ENCODE data around the gene EFHC2.
"Not testable (repeated sequence)": the region's sequence is repeated elsewhere in the genome, so short reads cannot be mapped to it uniquely, and the experiment has no call there.

Gene EFHC2

DNA sequence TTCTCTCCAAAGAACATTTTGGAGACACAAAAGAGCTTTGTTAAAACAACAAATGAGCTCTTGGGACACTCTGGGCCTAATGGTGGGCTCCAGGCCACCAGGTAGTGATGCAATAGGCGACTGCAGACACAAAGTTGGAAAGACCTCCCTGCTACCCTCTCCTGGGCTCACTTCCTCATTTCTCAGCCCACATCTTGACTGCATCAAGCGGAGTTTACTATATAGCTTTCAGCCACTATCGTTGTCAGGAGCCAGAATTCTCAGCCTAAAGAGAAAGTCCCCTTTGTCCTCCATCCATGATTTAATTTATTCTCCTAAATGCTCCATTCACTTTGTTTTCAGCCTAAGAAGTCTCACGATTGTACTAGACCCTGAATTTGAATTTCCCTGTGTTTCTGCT lies 114.9 kb downstream of the EFHC2 start:
- no peak for FAIRE-seq

DNA sequence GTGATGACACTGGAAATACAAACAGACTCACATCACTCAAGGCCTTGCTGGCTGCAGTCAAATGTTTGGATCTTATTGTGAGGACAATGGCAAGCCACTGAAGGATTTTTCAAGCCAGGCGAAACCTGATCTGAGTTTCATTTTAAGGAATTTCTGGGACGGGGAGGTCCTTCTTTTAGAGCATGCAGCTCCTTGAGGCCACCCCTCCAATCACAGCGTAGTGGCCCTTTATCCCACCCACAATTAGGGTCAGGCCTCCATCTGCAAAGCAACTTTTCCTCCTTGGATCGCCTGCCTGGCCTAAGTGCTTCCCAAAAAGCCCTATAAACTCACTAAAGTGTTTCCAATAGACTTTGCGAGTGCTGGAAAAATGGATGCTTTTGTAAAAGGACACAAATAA lies 115.5 kb downstream of the EFHC2 start:
- FAIRE-seq = no peak

DNA sequence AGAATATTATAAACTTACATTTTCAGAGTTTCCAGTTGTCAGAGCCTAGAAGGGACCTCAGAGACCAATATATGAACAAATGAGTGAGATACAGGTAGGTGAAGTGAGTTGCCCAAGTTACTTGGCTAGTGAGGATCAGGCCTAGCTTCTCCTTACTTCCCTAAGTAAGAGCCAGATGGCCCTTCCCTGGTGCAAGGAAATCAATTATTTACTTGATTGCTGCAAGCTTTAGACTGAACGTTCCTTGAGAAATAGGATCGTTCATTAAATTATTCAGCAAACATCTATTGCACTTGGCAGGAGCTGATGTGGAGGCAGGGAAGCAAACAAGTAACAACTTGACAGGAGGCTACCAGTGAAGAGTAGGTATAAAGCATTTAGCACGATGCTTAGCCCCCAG lies 117.8 kb downstream of the EFHC2 start:
- no peak for FAIRE-seq

DNA sequence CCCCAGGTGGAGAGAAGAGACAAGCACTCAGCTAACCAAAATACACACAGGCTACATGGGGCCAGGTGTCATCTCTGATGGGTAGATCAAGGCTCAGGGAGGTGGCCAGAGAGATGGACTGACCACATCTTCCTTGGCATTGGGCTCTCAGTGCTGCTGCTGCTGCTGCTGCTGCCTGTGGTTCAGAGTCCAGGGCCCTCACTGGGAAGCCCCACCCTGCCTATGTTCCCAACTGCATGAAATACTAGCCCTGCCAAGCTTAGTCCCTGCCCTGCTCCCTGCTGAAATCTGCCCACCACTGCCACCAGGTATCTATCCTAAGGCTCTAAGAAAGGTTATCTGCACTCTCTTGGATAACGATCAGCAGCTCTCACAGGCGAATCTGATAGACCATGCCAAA lies 118.7 kb downstream of the EFHC2 start:
- no peak for FAIRE-seq

DNA sequence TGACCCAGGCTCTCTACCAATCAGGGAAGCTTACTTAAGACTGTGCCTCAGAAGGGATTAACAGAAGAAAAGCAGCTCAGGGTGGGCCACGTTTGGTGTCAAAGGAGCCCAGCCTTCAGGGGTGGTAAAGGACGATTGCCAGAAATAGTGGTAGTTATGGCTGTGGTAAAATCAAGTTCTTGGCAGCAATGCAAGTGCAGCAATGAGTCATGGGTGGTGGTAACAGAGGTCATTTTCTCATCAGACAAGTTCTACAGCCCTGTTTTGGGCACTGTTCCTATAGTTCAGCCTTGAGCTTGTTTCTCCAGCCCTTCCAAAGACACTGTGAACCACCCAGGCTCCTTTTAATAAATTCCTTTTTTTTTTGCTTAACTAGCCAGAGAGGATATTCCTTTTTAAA lies 120.3 kb downstream of the EFHC2 start:
- peak; percentile 24 for FAIRE-seq

DNA sequence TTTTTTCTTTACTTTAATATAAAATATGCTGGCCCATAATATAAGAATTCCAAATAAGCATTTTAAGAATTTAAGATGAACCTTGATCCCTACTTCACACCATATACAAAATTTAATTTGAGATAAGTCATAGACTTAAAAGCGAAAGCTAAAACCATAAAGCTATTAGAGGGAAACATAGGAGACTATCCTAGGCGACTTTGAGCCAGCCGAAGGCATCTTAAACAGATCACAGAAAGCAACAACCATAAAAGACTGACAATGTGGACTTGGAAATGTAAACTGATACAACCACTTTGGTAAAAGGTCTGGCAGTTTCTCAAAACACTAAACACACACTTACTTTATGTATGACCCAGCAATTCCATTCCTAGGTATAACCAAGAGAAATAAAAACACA lies 125.0 kb downstream of the EFHC2 start:
- FAIRE-seq = no peak

DNA sequence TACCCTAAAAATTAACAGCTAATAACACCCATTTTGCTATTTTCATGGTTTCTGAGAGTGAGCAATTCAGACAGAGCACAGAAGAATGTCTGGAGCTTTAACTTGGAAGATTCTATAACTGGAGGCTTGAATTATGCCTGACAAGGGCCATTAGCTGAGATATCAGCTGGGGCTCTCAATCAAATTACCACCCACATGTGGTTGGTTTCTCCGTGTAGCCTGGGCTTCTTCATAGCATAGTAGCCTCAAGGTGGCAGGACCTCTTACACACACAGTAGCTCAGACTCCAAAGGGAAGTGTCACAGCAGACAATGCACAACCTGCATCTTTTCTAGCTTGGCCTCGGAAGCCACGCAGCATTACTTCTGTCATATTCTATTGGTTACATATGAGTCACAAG lies 127.3 kb downstream of the EFHC2 start:
- no peak for FAIRE-seq

DNA sequence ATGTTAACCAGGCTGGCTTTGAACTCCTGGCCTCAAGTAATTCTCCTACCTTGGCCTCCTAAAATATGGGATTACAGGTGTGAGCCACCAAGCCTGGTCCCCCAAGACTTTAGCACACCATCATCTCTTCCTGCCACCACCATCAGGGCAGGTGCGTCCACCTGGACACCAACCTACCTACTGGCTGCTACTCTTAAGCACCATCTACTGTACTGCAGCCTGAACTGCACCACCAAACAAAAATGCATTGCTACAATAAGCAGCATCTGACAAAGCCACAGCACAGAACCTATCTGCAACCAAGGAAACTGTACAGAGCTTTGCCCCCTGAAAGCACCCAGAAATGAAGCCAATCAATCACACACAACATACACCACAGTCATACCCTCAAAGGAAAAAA lies 139.7 kb downstream of the EFHC2 start:
- no peak for FAIRE-seq

DNA sequence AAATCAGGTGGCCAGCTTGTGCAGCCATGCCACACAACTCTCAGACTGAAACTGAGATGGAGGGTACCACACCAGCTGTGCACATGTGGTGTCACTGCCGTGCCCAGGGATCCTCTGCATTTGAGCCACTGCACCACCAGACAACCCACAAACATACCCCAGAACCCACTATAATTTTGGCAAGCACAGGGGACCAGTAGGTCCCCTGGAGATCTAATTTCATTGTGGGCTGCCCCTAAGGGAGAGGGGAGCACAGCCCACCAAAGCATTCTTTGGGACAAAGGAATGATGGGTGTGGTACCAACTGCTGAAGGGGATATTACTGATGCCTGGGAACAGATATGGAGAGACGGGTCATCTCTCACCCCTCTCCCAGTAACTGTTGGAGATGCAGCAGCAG lies 140.9 kb downstream of the EFHC2 start:
- FAIRE-seq = no peak

DNA sequence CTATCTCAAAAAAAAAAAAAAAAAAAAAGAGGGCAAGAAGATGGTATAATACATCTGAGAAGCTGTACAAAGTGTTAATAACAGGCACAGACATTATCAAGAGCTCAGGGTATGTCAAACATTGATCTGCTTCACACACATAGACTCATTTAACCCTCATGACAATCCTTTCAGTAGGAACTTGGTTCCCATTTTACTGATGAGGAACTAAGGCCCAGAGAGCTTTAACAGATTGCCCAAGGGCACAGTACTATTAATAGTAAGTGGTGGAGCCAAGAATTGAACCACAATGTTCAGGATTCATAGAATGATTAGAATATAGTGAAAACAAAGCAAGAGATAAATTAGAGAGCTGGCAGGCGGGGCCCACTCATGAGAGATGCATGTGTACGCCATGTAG lies 154.4 kb downstream of the EFHC2 start:
- no peak for FAIRE-seq

DNA sequence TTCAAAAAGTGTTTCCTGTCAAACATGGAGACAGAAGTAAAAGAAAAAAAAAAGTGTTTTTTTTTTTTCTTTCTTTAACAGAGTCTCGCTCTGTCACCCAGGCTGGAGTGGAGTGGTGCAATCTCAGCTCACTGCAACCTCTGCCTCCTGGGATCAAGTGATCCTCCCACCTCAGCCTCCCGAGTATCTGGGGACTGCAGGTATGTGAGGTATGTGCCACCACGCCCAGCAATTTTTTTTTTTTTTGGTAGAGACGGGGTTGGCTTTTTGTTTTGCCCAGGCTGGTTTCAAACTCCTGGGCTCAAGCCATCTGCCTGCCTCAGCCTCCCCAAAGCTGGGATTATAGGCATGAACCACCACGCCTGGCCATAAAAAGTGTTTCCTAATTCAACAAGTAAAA lies 155.6 kb downstream of the EFHC2 start:
- FAIRE-seq = not testable (repeated sequence)

DNA sequence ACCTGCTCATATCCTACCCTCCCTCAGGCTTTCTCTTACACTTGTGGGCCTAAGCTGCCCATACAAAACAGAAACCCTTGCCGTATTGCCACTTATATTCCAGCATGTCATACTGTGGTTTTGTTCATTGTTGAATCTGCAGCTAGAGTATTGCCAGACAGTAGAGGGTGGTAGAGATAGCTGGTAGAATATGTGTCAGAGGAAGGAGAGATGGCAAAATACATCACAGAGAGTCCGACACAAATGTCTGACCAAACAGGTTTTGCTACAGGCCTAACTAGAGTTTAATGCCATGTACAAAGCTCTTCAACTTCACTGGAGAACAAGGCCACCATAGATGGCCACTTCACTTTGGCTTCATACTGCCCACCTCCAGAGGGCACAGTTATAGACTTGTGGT lies 160.1 kb downstream of the EFHC2 start:
- FAIRE-seq = no peak

DNA sequence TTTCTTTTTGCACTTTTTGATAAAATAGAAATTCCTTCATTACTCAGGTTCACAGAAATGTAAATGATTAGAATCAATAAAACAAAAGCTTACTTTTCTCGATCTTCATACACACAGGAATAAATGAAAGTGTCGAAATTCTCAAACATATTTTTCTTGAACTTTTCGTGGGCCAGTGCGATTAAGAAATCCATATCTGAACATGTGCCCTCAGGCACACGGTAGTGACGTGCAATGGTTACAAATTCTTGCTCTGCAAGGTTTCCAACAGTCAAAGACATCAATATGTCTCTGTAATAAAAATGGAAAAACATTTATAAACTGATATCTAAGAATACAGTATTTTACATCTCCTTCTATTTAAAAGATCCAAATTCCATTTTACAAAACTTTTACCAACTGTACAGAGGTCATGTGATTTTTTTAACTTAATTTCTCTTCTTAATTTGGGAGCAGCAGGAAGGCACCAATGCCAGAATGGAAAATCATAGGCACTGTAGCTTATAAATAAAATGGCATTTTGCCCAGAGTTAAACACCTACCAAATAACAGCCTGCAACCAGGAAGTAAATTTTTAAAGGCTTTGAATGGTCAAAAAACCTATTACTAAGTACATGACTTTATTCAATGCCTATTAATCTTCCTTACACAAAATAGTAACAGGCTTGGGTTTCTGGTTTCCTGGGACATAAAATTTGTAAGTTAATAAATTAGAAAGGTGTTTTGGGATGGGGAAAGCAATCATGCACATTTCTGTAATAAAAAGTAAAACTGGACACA lies 165.0 kb downstream of the EFHC2 start:
- peak; percentile 69 for FAIRE-seq

DNA sequence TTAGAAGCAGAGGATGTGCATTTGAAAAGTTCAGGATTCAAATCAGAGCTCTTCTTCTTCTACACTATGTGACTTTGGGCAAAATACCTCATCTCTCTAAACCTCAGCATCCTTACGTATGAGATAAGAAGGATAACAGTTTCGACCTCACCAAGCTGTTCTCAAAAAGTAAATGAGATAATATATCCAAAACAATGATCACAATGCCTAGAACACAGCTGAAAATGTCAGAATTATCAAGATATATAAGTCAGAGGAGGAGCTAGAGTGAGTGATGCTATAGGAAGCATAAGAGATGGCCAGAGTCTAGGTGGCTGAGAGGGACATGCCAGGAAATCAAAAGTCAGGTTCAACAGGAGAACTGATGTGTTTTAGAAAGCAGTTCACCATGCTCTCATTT lies 168.0 kb downstream of the EFHC2 start:
- no peak for FAIRE-seq

DNA sequence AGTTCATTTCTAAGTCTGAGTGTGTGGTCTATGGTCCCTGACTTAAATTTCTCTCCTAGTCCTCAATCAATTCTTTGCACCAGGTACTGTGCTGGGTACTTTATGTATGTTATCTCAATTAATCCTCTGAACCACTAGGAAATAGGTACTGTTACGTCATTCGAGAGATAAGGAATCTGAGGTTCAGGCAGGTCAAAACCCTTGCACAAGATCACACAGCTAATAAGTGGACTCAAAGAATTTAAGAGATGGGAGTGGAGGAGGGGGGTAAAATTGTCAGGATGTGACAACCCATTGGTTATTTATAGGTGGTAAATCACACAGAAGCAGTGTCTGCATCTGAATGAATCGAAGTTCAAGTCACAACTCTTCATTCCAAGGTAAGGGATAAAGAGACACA lies 169.4 kb downstream of the EFHC2 start:
- no peak for FAIRE-seq

DNA sequence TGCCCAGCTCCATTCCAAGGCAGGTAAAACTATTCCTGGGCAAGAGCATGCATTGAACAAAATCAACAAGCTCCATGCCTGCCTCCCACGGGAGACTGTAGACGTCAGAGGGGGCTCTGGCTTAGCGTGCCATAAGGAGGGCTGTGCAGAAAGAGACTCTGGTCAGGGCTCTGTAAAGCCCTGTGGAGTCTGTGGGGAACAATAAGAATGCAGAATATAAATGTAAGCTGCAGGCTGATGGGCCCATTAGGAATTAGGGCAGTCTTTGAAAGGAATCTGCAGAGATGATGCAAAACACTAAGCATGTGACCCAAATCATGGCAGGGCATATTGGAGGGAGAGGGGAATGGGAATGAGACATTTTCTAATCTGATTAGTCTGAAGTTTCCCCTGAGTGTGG lies 170.3 kb downstream of the EFHC2 start:
- no peak for FAIRE-seq

DNA sequence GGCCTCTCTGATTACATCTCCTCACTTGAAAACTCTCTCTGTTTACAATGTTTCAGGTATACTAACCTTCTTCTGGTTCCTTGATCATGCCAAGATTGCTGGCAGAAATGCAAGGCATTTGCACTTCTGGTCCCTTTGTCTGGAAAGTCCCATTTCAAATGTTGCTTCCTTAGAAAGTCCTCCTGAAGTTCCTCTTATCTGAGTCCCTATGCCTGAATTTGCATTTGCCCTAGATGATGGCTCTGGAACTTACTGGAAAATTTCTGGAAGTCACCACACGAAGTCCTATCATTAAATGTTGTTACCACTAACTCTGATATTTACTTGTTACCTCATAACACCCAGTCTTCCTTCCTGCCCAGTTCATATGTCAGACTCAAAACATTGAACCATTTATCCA lies 176.4 kb downstream of the EFHC2 start:
- FAIRE-seq = no peak

DNA sequence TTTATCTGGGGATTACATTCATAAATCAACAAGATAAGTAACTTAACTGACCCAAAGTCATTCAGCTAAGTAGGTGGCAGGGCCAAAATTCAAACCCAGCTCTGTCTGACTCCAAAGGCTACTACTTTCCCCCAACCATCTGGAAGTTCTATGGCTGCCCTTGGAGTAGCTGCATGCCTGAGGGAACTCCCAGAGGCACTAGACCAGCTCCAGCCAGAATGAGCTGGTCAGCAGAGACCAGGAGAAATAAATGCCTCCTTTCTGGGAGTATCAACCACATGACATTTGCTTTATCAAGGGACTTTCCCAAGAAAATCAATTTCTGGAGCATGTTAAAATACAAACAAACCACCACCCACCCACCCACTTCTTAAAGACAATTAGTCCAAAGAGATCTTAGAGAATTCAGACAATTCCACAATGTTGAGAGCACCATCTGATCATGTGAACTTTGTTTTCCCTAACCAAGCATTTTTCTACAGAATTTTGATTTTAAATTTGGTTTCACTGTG lies 180.5 kb downstream of the EFHC2 start:
- no peak for FAIRE-seq

DNA sequence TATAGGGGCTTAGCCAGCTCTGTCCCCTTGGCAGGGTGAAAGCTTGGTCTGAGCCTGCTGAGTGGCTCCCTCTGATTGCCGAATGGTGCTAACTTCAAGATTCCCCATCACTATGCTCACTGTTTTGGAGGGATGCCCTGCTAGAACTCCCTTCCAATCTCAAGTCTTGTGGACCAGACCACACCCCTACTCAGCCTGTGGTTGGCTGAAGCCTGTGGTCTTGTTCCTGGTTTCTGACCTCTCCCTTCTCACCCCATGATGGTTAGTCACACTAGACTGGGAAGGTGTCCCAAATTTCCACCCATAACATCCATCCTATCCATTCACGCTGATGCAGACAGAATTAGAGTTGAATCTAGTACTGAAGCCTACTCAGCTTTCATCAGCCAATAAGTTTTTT lies 185.6 kb downstream of the EFHC2 start:
- FAIRE-seq = no peak

DNA sequence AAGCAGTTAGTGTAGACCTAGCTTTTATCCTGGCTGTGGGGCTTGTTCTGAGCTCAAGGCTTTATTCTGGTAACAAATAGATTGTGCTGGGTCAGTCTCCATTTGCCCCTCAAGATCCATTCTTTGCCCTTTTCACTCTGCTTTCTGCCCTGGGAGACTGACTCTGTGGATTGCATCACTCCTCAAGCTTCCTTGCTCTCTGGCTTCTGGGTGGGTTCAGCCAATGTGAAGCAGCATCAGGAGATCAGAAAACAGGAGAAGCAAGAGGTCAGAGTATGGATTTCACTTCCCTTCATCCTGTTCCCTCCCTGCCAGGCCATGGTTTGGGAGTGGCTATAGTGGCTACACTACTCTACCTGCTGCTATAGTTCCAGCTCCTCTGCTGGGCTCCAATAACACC lies 186.2 kb downstream of the EFHC2 start:
- FAIRE-seq = no peak

DNA sequence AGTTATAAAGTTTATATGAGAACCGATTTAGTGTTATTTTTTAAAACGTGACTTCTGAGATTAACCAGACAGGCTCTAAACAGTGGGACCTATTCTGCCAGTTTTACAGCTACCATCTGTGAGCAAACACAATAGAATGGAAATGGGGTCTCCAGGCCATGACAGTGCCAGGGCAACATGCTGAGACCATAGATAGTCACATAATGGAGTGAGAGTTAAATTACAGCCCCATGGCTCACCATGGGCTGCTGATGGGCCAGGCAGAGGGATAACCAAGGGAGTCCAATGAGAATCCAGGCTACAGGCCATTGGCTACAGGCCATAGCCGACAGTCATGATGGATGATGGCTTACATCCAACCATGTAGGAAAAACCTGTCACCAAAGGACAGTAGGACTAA lies 186.7 kb downstream of the EFHC2 start:
- no peak for FAIRE-seq

DNA sequence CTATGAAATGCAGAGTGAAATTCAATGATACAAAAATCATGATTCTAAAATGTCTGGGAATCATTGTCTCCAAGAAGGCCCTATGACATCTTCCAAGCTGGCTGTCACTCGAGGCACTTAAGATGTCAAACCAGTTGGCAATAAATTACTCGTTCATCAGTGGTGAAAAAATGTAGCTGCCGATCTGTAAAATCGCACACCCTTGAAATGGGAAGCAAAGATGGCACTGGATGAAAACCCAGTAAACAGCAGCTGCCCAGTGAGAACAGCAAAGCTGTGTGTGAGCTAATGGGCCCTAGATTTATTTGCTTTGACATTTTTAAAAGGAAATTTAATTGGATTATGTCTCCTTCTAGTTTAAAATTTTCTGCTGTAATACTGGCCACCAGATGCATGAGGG lies 188.3 kb downstream of the EFHC2 start:
- no peak for FAIRE-seq

DNA sequence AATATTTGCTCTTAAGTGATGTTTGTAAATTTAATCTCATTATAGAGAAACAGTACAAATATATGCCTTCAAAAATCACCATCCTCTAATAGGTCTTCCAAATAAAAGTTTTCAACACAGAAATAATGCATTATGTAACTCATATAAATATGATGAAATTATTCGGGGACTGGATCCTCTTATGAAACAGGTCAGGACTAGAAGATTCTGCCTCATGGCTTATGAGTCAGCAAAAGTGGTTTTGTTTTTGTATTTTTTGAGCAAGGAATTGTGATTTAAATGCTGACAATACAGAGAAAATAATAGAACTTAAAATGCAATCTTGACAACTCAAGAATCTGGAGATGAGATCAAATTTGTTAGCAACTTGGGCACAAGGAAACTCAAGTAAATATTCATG lies 190.6 kb downstream of the EFHC2 start:
- FAIRE-seq = no peak

DNA sequence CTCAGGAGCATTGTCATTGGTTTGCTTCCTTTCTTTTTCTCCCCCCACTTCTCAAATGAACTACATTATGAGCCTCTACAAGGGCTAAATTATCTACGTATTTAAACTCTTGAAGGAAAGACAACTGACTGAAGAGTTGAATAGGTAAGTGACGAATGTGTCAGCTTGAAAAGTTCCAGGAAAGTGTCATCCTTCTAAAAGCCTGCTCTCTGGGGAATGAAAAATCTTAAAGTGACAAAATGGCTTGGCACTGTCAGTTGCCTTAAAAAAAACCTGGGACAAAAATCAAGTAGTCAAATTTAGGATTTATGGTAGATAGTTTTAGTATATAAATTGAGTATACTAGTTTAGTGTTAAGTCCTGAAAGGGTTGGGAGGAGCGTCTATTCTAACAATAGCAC lies 196.3 kb downstream of the EFHC2 start:
- peak; percentile 24 for FAIRE-seq

All from colon (tissue), 2 donors.